Endodermal cell (in vitro differentiated cells): ENCODE data around the gene PERCC1. TPM values are rescaled to one million over a fixed set of nuclear protein-coding genes. Genes with fewer than 3 reads are reported as not detected.

Experiments
- DNase-seq: peaks from one replicate; pipeline ENCODE4 v3.0.0-alpha.2; 2017
- H3K27ac ChIP-seq: 2 replicates; pipeline ENCODE4 v1.5.1; 2013; ENCODE audit warnings: mild to moderate bottlenecking, low read depth, low read length, moderate library complexity
- H3K27me3 ChIP-seq: 2 replicates; pipeline ENCODE4 v1.6.1; 2013; ENCODE audit warnings: mild to moderate bottlenecking, low read length, moderate library complexity; ENCODE audit not compliant: insufficient read depth, control insufficient read depth, poor library complexity, severe bottlenecking
- H3K36me3 ChIP-seq: 2 replicates; pipeline ENCODE4 v1.7.0; 2013; ENCODE audit warnings: mild to moderate bottlenecking, low read length, moderate library complexity; ENCODE audit not compliant: control insufficient read depth, insufficient read depth
- H3K4me1 ChIP-seq: one replicate; pipeline ENCODE4 v1.7.0; 2013; ENCODE audit warnings: low read length; ENCODE audit not compliant: control insufficient read depth, insufficient read depth
- H3K4me3 ChIP-seq: 2 replicates; pipeline ENCODE4 v1.5.1; 2013; ENCODE audit warnings: mild to moderate bottlenecking, low read length, moderate library complexity
- H3K9ac ChIP-seq: 2 replicates; pipeline ENCODE4 v1.6.1; 2013; ENCODE audit warnings: mild to moderate bottlenecking, low read length, moderate library complexity; ENCODE audit not compliant: poor library complexity, severe bottlenecking; ENCODE audit errors: extremely low read depth
- H3K9me3 ChIP-seq: 2 replicates; pipeline ENCODE4 v1.6.1; 2013; ENCODE audit warnings: mild to moderate bottlenecking, low read length, moderate library complexity; ENCODE audit not compliant: control insufficient read depth
- H3K27ac Mint-ChIP-seq: 2 replicates; pipeline ENCODE4 v1.8.0; 2020; ENCODE audit warnings: mixed read lengths
- H3K27me3 Mint-ChIP-seq: 2 replicates; pipeline ENCODE4 v1.8.0; 2021; ENCODE audit warnings: mild to moderate bottlenecking, mixed read lengths; ENCODE audit not compliant: insufficient read depth
- H3K36me3 Mint-ChIP-seq: 2 replicates; pipeline ENCODE4 v1.8.0; 2020; ENCODE audit warnings: low read depth, mixed read lengths
- H3K4me1 Mint-ChIP-seq: 2 replicates; pipeline ENCODE4 v1.8.0; 2020; ENCODE audit warnings: mixed read lengths
- H3K4me3 Mint-ChIP-seq: 2 replicates; pipeline ENCODE4 v1.8.0; 2020; ENCODE audit warnings: mild to moderate bottlenecking, moderate library complexity, mixed read lengths
- H3K9me3 Mint-ChIP-seq: 2 replicates; pipeline ENCODE4 v1.8.0; 2020; ENCODE audit warnings: mild to moderate bottlenecking, mixed read lengths
- CTCF ChIP-seq: fragments of 200-600 bp; sonication (generic); conservative IDR thresholded peaks from 2 replicates; pipeline ENCODE4 v1.5.0; 2021; ENCODE audit warnings: antibody characterized with exemption, mild to moderate bottlenecking
- WGBS, 2 experiments: methylation state at CpG; one replicate each; pipeline versions ENCODE4 v1.1.5 to v1.1.7; 2013; ENCODE audit warnings: missing lambda C conversion rate in 2 of 2, mixed read lengths in 1 of 2; ENCODE audit not compliant: insufficient coverage in 1 of 2, insufficient read length in 1 of 2; 5-methylcytosine and 5-hydroxymethylcytosine counted together
- total RNA-seq, 2 donors: library from RNA; stranded (reverse); fragmentation: NEBNext Ultra II Directional in 1 of 2; extraction: Animal tissue kit (Norgen Biotek cat#: 25700) in 1 of 2; gene quantifications; 2 replicates in 1 of 2; 3 replicates in 1 of 2; pipeline ENCODE4 v1.2.1, GENCODE V29; 2021

Gene PERCC1
- total RNA-seq, 2 donors from 2014 or later: 0.51 to 0.79 TPM

GRCh38 chr16:1420111-1420539 is 10.8 kb upstream of the PERCC1 start:
- Mint-ChIP-seq H3K36me3 (no peaks in the 10 kb centered on the region), H3K4me3 (peak overlapping the region; percentile 81), H3K27me3 (no peaks in the 10 kb centered on the region), H3K27ac (peak overlapping the region; percentile 95), H3K9me3 (peaks cover 5% of the 10 kb centered on the region), H3K4me1 (peaks cover 2% of the 10 kb centered on the region)
- DNase-seq: no peak
- Histone ChIP-seq H3K27ac (no peak overlapping the region), H3K9me3 (peaks cover 6% of the 10 kb centered on the region), H3K9ac (peak overlapping the region; percentile 87), H3K27me3 (no peaks in the 10 kb centered on the region), H3K4me3 (peak overlapping the region; percentile 99), H3K4me1 (peaks cover 3% of the 10 kb centered on the region), H3K36me3 (peaks cover 4% of the 10 kb centered on the region)
- WGBS, 2 experiments: 0 to 4% methylated on average over 9 to 22 of the region's 22 CpGs
- TF ChIP-seq CTCF: no peak

- Histone ChIP-seq H3K9ac (no peak overlapping the region), H3K27ac (no peak overlapping the region), H3K36me3 (peaks cover 4% of the 10 kb centered on the region), H3K4me1 (peaks cover 3% of the 10 kb centered on the region), H3K4me3 (no peak overlapping the region), H3K9me3 (peaks cover 6% of the 10 kb centered on the region), H3K27me3 (no peaks in the 10 kb centered on the region)
- H3K36me3 Mint-ChIP-seq: no peaks in the 10 kb centered on the region
- peaks cover 5% of the 10 kb centered on the region for H3K9me3 Mint-ChIP-seq
- no peak for DNase-seq
- peak overlapping the region; percentile 10 for H3K27ac Mint-ChIP-seq
- peaks cover 6% of the 10 kb centered on the region for H3K4me1 Mint-ChIP-seq
- peak overlapping the region; percentile 81 for H3K4me3 Mint-ChIP-seq
- no peaks in the 10 kb centered on the region for H3K27me3 Mint-ChIP-seq
- TF ChIP-seq CTCF: no peak
- WGBS, 2 experiments: 90 to 96% methylated on average over 6 to 10 of the region's 10 CpGs
Measured at GRCh38 chr16:1422076-1422475, 8.8 kb upstream of the PERCC1 start.

GRCh38 chr16:1424028-1424427 is 6.8 kb upstream of the PERCC1 start:
- no peak for TF ChIP-seq CTCF
- Histone ChIP-seq H3K4me1 (peaks cover 3% of the 10 kb centered on the region), H3K27ac (no peak overlapping the region), H3K9me3 (peaks cover 6% of the 10 kb centered on the region), H3K27me3 (no peaks in the 10 kb centered on the region), H3K36me3 (no peaks in the 10 kb centered on the region), H3K9ac (no peak overlapping the region), H3K4me3 (no peak overlapping the region)
- Mint-ChIP-seq H3K4me1 (peaks cover 6% of the 10 kb centered on the region), H3K4me3 (no peak overlapping the region), H3K36me3 (no peaks in the 10 kb centered on the region), H3K27me3 (no peaks in the 10 kb centered on the region), H3K9me3 (peaks cover 5% of the 10 kb centered on the region), H3K27ac (no peak overlapping the region)
- no peak for DNase-seq
- 89 to 90% methylated on average over 10 to 12 of the region's 12 CpGs for WGBS, 2 experiments
